ENCODE measurements around the gene DIP2B.
A peak's percentile ranks its signal among the peaks of the same experiment; 100 is the strongest.
"Not testable (repeated sequence)": the region's sequence is repeated elsewhere in the genome, so short reads cannot be mapped to it uniquely, and the experiment has no call there.

The DIP2B gene, protein sequence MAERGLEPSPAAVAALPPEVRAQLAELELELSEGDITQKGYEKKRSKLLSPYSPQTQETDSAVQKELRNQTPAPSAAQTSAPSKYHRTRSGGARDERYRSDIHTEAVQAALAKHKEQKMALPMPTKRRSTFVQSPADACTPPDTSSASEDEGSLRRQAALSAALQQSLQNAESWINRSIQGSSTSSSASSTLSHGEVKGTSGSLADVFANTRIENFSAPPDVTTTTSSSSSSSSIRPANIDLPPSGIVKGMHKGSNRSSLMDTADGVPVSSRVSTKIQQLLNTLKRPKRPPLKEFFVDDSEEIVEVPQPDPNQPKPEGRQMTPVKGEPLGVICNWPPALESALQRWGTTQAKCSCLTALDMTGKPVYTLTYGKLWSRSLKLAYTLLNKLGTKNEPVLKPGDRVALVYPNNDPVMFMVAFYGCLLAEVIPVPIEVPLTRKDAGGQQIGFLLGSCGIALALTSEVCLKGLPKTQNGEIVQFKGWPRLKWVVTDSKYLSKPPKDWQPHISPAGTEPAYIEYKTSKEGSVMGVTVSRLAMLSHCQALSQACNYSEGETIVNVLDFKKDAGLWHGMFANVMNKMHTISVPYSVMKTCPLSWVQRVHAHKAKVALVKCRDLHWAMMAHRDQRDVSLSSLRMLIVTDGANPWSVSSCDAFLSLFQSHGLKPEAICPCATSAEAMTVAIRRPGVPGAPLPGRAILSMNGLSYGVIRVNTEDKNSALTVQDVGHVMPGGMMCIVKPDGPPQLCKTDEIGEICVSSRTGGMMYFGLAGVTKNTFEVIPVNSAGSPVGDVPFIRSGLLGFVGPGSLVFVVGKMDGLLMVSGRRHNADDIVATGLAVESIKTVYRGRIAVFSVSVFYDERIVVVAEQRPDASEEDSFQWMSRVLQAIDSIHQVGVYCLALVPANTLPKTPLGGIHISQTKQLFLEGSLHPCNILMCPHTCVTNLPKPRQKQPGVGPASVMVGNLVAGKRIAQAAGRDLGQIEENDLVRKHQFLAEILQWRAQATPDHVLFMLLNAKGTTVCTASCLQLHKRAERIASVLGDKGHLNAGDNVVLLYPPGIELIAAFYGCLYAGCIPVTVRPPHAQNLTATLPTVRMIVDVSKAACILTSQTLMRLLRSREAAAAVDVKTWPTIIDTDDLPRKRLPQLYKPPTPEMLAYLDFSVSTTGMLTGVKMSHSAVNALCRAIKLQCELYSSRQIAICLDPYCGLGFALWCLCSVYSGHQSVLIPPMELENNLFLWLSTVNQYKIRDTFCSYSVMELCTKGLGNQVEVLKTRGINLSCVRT (N-terminal part only)

DNA sequence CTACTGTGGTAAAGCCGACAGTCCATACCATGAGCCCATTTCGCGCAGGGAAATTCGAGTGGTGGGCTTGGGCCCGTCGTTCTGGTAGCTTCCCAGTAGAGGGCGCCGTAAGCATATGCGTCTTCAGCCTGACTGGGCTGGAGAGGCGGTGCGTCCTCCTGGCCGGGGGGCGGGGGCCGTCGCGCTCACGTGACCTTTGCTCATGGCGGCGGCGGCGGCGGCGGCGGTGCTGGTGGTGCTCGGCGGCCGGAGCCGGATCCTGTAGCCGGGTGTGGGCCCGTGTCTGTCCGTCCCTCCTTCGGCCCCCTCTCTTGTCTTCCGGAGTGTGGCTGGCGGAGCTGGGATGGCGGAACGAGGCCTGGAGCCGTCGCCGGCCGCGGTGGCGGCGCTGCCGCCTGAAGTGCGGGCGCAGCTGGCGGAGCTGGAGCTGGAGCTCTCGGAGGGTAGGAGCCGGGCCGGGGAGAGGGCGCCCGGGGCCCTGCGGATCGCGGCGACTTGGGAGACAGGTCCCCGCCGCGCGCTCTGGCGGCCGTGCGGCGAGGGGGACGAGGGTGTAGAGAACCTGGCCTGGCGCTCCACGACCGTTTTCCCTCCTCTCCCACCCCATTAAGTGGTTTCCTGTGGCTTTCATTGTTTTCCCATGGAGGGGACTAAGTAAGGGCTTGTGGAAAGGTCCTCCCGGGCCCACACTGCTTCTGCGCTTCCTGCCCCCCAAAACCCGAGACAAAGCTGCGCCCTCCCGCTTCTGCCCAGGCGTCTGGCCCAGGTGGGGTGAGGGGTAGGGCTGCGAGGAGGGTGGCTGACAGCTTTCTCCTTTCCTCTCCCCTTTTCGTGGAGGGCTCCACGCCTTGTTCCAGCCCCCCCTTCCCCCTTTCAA is at the start of gene DIP2B:
TSS of gene DIP2B (plus strand) at position 188 of the 877 bp plus-strand sequence. CDS start at position 344, 156 bp downstream.
- FAIRE-seq (peak; percentile 92), DNase-seq (ENCODE audit: extremely low spot score, insufficient read length, low read depth) (peak; percentile 86)

DNA sequence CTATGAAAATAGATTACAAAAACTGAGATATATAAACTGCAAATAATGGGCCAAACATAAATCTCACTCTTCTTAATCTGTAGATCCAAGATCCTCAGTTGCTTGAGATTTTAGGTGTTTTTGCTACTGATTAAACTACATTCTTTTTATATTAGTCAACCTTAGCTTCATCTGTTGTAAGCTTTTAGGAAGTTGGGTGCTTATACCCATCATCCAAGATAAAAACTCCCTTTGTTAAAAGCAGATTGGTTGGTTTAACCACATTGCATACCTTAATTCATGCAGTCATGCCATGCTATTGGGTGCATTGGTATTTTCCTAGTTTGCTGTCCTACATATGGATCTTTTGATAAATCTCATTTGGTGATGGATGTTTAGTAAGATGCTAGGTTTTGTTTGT is 46.2 kb upstream of the DIP2B start:
- FAIRE-seq (no peak), DNase-seq (ENCODE audit: extremely low spot score, insufficient read length, low read depth) (no peak)

DNA sequence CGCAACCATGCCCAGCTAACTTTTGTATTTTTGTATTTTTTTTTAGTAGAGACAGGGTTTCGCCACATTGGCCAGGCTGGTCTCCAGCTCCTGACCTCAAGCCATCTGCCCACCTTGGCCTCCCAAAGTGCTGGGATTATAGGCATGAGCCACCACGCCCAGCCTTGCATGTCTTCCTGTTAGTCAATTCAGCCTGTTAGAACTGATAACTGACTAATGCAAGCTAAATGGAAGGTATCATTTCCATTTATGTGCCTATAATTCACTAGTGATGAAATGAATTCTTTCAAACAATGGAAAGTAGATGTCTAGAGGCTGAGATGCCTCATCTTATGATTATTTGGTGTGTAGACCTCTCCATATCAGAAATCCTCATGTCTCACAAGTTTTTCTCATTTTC is 37.3 kb upstream of the DIP2B start:
- DNase-seq (ENCODE audit: extremely low spot score, insufficient read length, low read depth): no peak
- no peak for FAIRE-seq

DNA sequence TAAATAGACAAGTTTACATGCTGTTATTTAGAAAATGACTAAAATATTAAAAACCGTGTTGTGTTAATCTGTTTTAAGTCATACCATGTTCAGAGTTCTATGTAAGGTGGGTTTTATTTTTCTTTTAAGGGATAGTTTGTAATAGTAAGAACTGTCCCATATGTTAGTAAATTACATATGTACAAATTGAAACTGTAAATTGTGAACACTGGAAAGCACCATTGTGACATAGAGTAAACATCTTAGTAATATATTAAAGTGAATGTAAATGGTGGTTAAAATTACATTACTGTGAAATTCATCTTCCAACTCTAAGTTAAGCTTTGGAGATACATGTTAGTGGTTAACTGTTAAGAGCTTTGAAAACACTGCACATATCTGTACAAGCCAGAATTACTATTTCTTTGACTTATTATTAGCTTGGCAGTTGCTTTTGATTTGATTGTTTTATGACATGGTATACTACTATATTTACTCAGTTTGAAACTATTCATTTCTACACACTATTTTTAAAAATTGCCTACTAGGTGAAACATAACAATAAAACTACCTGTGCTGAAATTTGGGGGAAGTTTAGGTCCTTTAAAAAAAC is 27.4 kb upstream of the DIP2B start:
- DNase-seq (ENCODE audit: extremely low spot score, insufficient read length, low read depth) (no peak), FAIRE-seq (no peak)

DNA sequence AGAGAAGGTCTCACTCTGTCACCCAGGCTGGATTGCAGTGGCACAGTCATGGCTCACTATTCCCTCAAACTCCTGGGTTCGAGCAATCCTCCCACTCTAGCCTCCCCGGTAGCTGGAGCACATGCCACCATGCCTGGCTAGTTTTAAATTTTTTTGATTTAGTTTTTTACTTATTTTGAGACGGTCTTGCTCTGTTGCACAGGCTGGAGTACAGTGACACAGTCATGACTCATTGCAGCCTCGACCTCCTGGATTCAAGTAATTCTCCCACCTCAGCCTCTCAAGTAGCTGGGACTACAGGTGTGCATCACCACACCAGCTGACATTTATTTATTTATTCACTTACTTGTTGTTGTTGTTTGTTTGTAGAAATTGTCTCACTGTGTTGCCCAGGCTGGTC is 22.2 kb upstream of the DIP2B start:
- no peak for DNase-seq (ENCODE audit: extremely low spot score, insufficient read length, low read depth)
- no peak for FAIRE-seq

DNA sequence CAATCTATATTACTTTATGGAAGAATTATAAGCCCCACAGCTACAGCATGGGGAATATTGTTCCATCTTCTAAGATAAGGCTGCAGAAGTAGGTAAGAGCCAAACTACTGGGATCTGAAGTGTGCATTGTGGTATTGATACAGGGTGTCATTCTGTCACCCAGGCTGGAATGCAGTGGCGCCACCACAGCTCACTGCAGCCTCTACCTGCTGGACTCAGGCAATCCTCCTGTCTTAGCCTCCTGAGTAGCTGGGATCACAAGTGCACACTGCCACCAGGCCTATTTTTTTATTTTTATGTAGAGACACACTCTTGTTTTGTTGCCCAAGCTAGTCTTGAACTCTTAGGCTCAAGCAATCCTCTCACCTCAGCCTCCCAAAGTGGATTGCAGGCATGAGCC is 21.3 kb upstream of the DIP2B start:
- FAIRE-seq: no peak
- no peak for DNase-seq (ENCODE audit: extremely low spot score, insufficient read length, low read depth)

DNA sequence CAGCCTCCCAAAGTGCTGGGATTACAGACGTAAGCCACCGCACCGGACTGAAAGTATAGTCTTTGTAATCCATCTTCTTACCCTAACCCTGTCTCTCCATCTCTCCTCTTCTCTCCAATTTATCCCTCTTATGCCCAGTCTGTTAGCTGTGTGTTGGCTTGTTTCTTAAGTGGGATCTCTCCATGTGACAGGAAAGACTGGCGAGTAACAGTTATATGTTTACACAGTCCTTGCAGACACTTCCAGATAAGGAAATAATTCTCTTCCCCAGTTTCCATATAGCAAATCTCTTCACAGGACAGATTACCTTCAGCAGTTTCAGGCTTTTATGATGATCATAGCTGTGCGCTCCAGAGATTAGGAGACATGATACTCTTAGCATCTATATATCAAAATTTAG is 16.0 kb upstream of the DIP2B start:
- FAIRE-seq (no peak), DNase-seq (ENCODE audit: extremely low spot score, insufficient read length, low read depth) (no peak)

DNA sequence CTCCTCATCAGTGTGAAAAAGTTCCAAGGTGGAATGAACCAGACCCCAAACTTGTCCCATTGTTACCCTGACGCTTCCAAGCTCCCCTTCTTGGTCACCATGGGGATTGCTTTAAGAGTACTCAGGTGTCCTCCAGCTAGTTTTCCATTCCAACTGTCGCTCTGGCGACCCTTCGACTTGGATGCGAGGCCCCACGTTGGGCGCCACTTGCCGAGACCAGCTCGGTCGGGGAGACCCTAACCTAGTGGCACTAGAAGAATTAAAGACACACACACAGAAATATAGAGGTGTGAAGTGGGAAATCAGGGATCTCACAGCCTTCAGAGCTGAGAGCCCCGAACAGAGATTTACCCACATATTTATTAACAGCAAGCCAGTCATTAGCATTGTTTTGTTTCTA is 6.7 kb upstream of the DIP2B start:
- not testable (repeated sequence) for FAIRE-seq

DNA sequence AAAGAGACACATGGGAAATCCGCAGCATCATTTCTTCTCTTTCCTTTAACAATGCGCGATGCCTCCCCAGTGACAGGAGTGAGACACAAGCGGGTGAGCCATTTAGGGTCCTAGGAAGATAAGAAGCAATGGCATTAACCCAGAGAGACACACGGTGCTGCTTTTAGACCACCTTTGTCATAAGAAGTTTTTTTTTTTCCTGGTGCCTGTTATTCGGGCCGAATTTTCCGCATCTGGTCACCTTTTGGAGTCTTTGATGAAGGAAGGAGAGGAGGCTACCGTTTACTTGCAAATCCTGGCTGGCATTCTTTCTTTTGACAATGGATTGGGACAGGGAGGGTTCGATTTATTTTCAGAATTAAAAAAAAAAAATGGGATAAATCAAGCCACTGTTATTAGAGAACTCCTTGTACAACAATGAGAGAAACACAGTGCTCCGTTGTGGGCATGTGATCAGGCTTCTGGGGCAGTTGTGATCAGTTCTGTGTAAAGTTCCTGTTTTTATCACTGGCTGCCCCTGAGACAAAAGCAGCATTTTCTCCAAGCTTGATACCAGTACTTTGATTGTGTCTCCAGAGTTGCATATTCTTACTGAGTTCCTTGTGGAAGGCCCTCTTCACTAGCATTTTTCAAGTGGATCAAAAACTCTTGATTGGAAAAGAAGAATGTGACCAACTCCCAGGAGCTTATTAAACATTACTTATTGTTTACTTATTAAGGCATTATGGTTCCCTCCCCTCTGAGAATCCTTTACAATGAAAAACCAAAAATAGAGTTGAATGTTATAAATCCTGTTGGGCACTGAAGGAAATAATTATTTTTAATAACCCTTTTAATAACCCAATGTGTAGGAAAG is 1.1 kb downstream of the DIP2B start:
- DNase-seq (ENCODE audit: extremely low spot score, insufficient read length, low read depth): no peak
- FAIRE-seq: peak; percentile 73

More for the DNA sequence above, 6.7 kb upstream of the DIP2B start:
- DNase-seq (ENCODE audit: extremely low spot score, insufficient read length, low read depth): not testable (repeated sequence)

DNA sequence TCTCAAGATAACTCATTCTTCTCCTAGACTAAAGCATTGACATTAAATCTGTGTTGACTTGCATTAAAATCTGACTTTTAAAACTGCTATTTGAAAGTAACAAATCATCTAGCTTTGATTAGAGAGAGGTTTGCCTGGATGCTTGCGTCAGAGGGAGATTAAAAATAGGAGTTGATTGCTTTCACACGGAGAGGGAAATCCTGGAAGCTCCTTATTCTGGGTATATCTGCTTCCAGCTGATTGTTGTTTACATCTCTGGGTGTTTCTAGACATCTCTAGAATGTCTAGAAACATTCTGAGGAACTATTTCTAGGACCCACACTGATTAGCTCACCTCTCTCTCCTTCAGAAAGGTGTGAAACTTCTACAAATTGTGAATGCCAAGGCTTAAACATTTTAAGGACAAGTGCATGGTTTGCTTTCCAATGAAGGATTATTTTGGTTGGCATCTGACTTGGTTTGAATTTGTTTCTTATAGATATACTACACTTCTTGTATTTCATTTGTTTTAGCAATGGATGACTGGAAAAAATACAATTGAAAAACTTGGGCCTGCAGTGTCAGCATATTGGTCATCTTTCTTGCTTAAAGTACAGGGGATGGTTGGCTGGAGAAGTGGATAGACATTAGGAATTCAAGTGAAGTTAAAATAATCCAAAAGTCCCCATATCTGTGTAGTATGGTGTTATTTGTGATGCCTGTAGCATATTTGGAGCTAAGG is 2.1 kb downstream of the DIP2B start:
- FAIRE-seq: no peak
- no peak for DNase-seq (ENCODE audit: extremely low spot score, insufficient read length, low read depth)

DNA sequence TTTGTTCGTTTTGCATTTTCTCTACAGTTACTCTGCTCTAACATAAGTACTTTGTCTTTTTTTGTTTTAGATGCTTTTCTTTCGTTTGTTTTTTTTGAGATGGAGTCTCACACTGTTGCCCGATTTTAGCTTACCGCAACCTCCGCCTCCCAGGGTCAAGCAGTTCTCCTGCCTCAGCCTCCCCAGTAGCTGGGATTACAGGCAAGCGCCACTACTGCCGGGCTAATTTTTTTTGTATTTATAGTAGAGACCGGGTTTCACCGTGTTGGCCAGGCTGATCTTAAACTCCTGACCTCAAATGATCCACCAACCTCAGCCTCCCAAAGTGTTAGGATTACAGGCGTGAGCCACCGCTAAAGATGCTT is 2.7 kb downstream of the DIP2B start:
- FAIRE-seq (no peak), DNase-seq (ENCODE audit: extremely low spot score, insufficient read length, low read depth) (no peak)

DNA sequence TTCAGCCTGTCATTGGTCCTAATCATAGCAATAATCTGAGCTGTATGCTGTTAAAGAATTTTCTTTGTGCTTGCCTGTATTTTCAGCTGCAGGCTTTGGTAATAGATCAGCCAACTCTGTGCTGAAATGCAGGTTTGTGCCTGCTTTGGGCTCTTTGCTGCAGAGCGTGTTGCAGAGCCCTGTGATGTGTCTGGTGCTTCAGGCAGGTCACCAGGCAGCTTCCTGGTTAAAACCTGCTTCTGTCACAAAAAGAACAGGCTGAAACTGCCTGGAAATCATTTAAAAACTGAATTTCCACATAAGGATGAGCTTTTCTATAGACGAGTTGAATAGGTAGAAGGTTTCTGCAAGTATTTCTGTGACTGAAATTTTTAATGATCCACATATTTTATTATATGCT is 3.1 kb downstream of the DIP2B start:
- DNase-seq (ENCODE audit: extremely low spot score, insufficient read length, low read depth): no peak
- FAIRE-seq: peak; percentile 5

DNA sequence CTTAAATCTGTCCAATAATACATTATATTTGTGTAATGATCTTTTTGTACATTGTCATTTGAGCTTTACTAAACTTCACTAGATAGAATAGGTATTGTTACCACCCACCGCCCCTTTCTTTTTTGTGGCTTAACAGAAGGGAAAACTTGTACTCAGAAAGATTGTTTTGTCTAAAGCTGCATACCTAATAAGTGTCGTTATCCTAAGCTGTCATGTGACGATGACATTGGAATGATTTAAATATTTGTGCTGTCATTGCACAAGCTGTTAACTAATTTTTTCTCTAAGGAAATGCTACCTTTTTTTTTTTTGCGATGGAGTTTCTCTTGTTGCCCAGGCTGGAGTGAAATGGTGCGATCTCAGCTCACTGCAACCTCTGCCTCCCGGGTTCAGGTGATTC is 3.6 kb downstream of the DIP2B start:
- FAIRE-seq (no peak), DNase-seq (ENCODE audit: extremely low spot score, insufficient read length, low read depth) (no peak)

DNA sequence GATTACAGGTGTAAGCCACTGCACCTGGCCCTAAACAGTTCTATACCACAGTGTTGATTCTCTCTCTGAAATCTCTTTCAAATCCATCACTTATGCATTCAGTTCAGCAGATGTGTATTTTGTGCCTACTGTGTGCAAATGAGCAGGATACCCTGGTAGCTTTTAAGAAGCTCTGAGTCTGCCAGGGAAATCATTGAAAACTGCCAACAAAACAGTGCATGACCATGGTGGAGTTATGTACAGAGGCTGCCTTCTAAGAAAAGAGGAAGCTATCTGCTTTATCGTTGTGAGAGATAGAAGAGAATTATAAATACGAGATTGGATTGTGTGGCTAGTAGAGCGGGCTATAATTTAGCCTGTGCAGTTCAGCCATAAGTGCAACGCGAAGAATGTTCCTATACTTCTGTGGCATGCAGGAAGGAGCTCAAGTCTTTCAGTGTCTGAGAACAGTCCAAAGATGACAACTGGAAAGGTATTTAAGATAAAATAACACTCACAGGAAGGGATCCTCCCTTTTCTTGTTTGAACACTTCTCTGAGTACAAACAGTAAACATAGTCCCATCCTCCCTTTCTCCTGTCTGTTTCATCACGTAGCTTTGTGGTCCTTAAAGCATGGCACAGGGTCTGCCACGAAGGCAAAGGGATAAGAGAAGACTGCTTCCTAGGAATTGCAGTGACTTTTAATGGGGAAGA is 4.3 kb downstream of the DIP2B start:
- DNase-seq (ENCODE audit: extremely low spot score, insufficient read length, low read depth) (no peak), FAIRE-seq (no peak)

DNA sequence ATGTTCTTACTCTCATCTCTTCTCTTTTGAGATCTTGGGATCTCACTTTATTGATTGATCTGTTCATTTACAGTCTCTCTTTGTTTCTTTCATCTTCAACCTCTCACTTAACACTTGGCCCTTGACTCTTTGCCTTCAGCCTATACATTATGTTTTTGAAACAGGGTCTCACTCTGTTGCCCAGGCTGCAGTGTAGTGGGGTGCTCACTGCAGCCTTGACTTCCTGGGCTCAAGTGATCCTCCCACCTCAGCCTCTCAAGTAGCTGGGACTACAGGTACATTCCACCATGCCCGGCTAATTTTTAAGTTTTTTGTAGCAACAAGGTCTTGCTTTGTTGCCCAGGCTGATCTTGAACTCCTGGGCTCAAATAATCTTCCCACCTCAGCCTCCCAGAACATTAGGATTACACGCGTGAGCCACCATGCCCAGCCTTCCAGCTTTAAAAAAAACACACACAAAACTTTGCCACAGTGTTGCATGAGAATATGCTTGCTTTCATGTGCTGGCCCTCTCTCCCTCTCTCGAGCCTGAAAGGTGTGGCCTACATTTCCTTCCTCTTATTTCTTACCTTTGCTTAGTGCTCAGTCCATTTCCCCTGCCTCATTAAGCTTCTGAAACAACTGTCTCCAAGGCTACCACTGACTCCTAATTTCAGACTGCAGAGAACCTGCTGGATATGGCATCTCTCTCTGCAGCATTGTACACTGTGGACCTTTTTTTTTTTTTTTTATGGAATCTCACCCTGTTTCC is 9.9 kb downstream of the DIP2B start:
- peak; percentile 78 for FAIRE-seq

DNA sequence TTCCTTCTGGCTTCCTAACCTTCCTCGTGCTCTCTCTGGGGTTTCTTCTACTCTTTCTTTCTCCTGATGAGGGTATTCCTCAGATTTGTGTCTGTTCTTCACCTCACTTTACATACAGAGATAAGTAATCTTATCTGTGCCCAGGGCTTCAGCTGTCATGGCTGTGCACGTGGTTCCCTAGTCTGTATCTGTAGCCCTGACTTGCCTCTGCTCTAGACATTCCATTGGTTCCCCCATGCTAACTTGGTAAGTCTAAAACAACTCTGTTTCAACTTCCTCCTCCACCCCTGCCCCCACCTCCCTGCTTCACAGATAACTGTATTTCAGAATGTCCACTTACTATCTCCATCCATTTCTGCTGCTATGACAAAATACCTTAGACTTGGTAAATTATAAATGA is 10.8 kb downstream of the DIP2B start:
- no peak for DNase-seq (ENCODE audit: extremely low spot score, insufficient read length, low read depth)
- FAIRE-seq: no peak

More for the DNA sequence above, 9.9 kb downstream of the DIP2B start:
- DNase-seq (ENCODE audit: extremely low spot score, insufficient read length, low read depth): no peak
